H1 (cell line): Measurements from ENCODE around the gene PTMA. TPM values are rescaled to one million over a fixed set of nuclear protein-coding genes. Genes with fewer than 3 reads are reported as not detected.

Experiments
- CTCF ChIA-PET: fragments of 300-600 bp; sonication (Branson Sonifier 250); formaldehyde crosslinking; loops from one replicate; lab custom pipeline; 2021; ENCODE audit not compliant: partially characterized antibody; lab: Charles Lee
- POLR2A ChIA-PET: fragments of 300-600 bp; sonication (Branson Sonifier 250); formaldehyde crosslinking; loops from one replicate; lab custom pipeline; 2021; ENCODE audit warnings: inconsistent platforms; ENCODE audit not compliant: partially characterized antibody; lab: Charles Lee
- DNase-seq, 2 experiments: peaks; one replicate each; pipeline versions ENCODE4 v3.0.0 to v3.0.0-alpha.2; 2010 to 2022; ENCODE audit warnings: low spot score in 2 of 2, low read depth in 1 of 2, mixed read lengths in 1 of 2
- FAIRE-seq: peaks from 2 replicates; lab custom pipeline; 2011; peaks lifted over from hg19 to GRCh38; lab: Jason Lieb, UNC
- H2AFZ ChIP-seq: 2 replicates; pipeline ENCODE4 v1.8.1; 2012; ENCODE audit warnings: low read length, inconsistent platforms
- H2AK5ac ChIP-seq: 2 replicates; pipeline ENCODE4 v1.6.1; 2013; ENCODE audit warnings: low read depth, low read length
- H2BK120ac ChIP-seq: replicated peaks from 2 replicates; pipeline ENCODE3; 2013; ENCODE audit warnings: low read depth, low read length, inconsistent platforms
- H2BK12ac ChIP-seq: 2 replicates; pipeline ENCODE4 v1.6.1; 2013; ENCODE audit warnings: low read depth, low read length
- H2BK15ac ChIP-seq: 2 replicates; pipeline ENCODE4 v1.6.1; 2013; ENCODE audit warnings: low read length
- H2BK20ac ChIP-seq: 2 replicates; pipeline ENCODE4 v1.6.1; 2013; ENCODE audit warnings: low read length
- H2BK5ac ChIP-seq: 2 replicates; pipeline ENCODE4 v1.6.1; 2013; ENCODE audit warnings: low read depth, low read length
- H3K14ac ChIP-seq: 2 replicates; pipeline ENCODE4 v1.6.1; 2013; ENCODE audit warnings: inconsistent platforms; ENCODE audit not compliant: insufficient read length
- H3K18ac ChIP-seq: 2 replicates; pipeline ENCODE4 v1.6.1; 2013; ENCODE audit warnings: low read length; ENCODE audit errors: extremely low read depth
- H3K23ac ChIP-seq: 2 replicates; pipeline ENCODE4 v1.6.1; 2013; ENCODE audit warnings: inconsistent platforms; ENCODE audit not compliant: insufficient read length
- H3K23me2 ChIP-seq: 2 replicates; pipeline ENCODE4 v1.6.1; 2013; ENCODE audit warnings: low read depth, low read length
- H3K27ac ChIP-seq: 2 replicates; pipeline ENCODE4 v1.6.1; 2011; ENCODE audit warnings: low read depth, low read length, inconsistent platforms
- H3K27me3 ChIP-seq, 4 experiments: replicated peaks in 1 of 4; 1 replicate in 1 of 4; 2 replicates in 3 of 4; pipeline versions ENCODE4 v1.6.1 to v1.8.1; 2011 to 2013; ENCODE audit warnings: low read length in 3 of 4, mild to moderate bottlenecking in 3 of 4, inconsistent platforms in 2 of 4, mixed read lengths in 2 of 4, moderate library complexity in 1 of 4; ENCODE audit not compliant: control insufficient read depth in 3 of 4, insufficient read depth in 3 of 4; ENCODE audit errors: extremely low read depth in 1 of 4
- H3K36me3 ChIP-seq, 4 experiments: 2 replicates each; pipeline versions ENCODE4 v1.6.1 to v1.8.1; 2011 to 2013; ENCODE audit warnings: mild to moderate bottlenecking in 4 of 4, low read length in 3 of 4, moderate library complexity in 2 of 4, control low read depth in 1 of 4, inconsistent platforms in 1 of 4; ENCODE audit not compliant: insufficient read depth in 4 of 4, control insufficient read depth in 2 of 4
- H3K4ac ChIP-seq: replicated peaks from 2 replicates; pipeline ENCODE3; 2013; ENCODE audit warnings: low read length, low read depth, mixed read lengths, inconsistent platforms; ENCODE audit not compliant: insufficient read length
- H3K4me1 ChIP-seq, 4 experiments: replicated peaks in 1 of 4; 1 replicate in 1 of 4; 2 replicates in 3 of 4; pipeline versions ENCODE4 v1.6.1 to v1.8.1; 2011 to 2013; ENCODE audit warnings: low read length in 3 of 4, inconsistent platforms in 2 of 4, mixed read lengths in 1 of 4; ENCODE audit not compliant: insufficient read depth in 4 of 4, control insufficient read depth in 3 of 4
- H3K4me2 ChIP-seq, 2 experiments: 2 replicates each; pipeline versions ENCODE4 v1.6.1 to v1.8.1; 2011 to 2013; ENCODE audit warnings: low read depth in 2 of 2, low read length in 2 of 2, control low read depth in 1 of 2, inconsistent platforms in 1 of 2, mild to moderate bottlenecking in 1 of 2; ENCODE audit not compliant: insufficient read depth in 1 of 2
- H3K4me3 ChIP-seq, 4 experiments: fragments of 200-600, 300-600 bp in 1 of 4; sonication (generic), shearing (Covaris generic), sonication (Bioruptor Twin) in 1 of 4; 2 replicates each; pipeline versions ENCODE4 v1.5.1 to v1.8.1; 2011 to 2016; ENCODE audit warnings: low read length in 4 of 4, low read depth in 3 of 4, control low read depth in 2 of 4, inconsistent platforms in 2 of 4, mild to moderate bottlenecking in 2 of 4, mixed read lengths in 1 of 4, moderate library complexity in 1 of 4; ENCODE audit not compliant: insufficient read depth in 2 of 4; ENCODE audit errors: extremely low read depth in 1 of 4
- H3K56ac ChIP-seq: replicated peaks from 2 replicates; pipeline ENCODE3; 2013; ENCODE audit warnings: low read depth, mild to moderate bottlenecking, mixed read lengths, low read length, inconsistent platforms; ENCODE audit not compliant: insufficient read length
- H3K79me1 ChIP-seq: 2 replicates; pipeline ENCODE4 v1.6.1; 2013; ENCODE audit warnings: low read depth, low read length, control low read depth
- H3K79me2 ChIP-seq, 2 experiments: 2 replicates each; pipeline versions ENCODE4 v1.6.1 to v1.8.1; 2012 to 2013; ENCODE audit warnings: low read length in 2 of 2, mild to moderate bottlenecking in 2 of 2, inconsistent platforms in 1 of 2; ENCODE audit not compliant: insufficient read depth in 2 of 2, control insufficient read depth in 1 of 2
- H3K9ac ChIP-seq, 4 experiments: replicated peaks in 1 of 4; 1 replicate in 1 of 4; 2 replicates in 3 of 4; pipeline versions ENCODE4 v1.6.1 to v1.8.1; 2011 to 2013; ENCODE audit warnings: low read depth in 3 of 4, low read length in 3 of 4, control low read depth in 2 of 4, mild to moderate bottlenecking in 2 of 4, moderate library complexity in 2 of 4, inconsistent platforms in 1 of 4; ENCODE audit errors: extremely low read depth in 1 of 4
- H3K9me3 ChIP-seq, 2 experiments: 2 replicates each; pipeline versions ENCODE4 v1.6.1 to v1.8.1; 2012 to 2013; ENCODE audit warnings: mild to moderate bottlenecking in 2 of 2, moderate library complexity in 2 of 2, control low read depth in 1 of 2, inconsistent platforms in 1 of 2, low read depth in 1 of 2, low read length in 1 of 2, mixed read lengths in 1 of 2; ENCODE audit not compliant: insufficient read depth in 2 of 2
- H4K20me1 ChIP-seq, 2 experiments: replicated peaks in 1 of 2; 2 replicates each; pipeline versions ENCODE3 to v1.8.1; 2011 to 2013; ENCODE audit warnings: inconsistent platforms in 2 of 2, low read length in 2 of 2, mild to moderate bottlenecking in 1 of 2; ENCODE audit not compliant: insufficient read depth in 2 of 2, control insufficient read depth in 1 of 2
- H4K5ac ChIP-seq: 2 replicates; pipeline ENCODE4 v1.6.1; 2013; ENCODE audit warnings: low read length, low read depth, mixed read lengths, inconsistent platforms; ENCODE audit not compliant: insufficient read length
- H4K8ac ChIP-seq: 2 replicates; pipeline ENCODE4 v1.8.0; 2013; ENCODE audit warnings: mild to moderate bottlenecking, moderate library complexity, low read length, inconsistent platforms; ENCODE audit not compliant: insufficient read depth; ENCODE audit errors: extremely low read depth
- H4K91ac ChIP-seq: replicated peaks from 2 replicates; pipeline ENCODE3; 2013; ENCODE audit warnings: low read length, mixed read lengths, inconsistent platforms; ENCODE audit not compliant: insufficient read length
- CBX8 ChIP-seq: fragments of 300-800, 300-1000 bp; sonication (generic); IDR thresholded peaks from 2 replicates; pipeline ENCODE4 v1.7.1; 2016; ENCODE audit warnings: low read depth, low read length, borderline replicate concordance
- CTBP2 ChIP-seq: IDR thresholded peaks from 2 replicates; pipeline ENCODE4 v1.7.0; 2011; ENCODE audit warnings: borderline replicate concordance, mild to moderate bottlenecking, moderate library complexity, mixed read lengths, low read length; ENCODE audit not compliant: insufficient read depth, insufficient read length
- EZH2 ChIP-seq: fragments of 200-600 bp; sonication (generic); IDR thresholded peaks from 2 replicates; pipeline ENCODE4 v1.7.1; 2012; ENCODE audit warnings: low read depth, mild to moderate bottlenecking, moderate library complexity, low read length, inconsistent platforms; ENCODE audit not compliant: severe bottlenecking
- FOSL1 ChIP-seq: IDR thresholded peaks from 2 replicates; pipeline ENCODE4 v1.6.1; 2011; ENCODE audit warnings: mild to moderate bottlenecking, low read depth, low read length, moderate library complexity; ENCODE audit not compliant: insufficient read depth
- GABPA ChIP-seq: IDR thresholded peaks from 2 replicates; pipeline ENCODE4 v1.6.1; 2011; ENCODE audit warnings: mild to moderate bottlenecking, low read length, moderate library complexity, borderline replicate concordance; ENCODE audit not compliant: insufficient read depth
- HDAC6 ChIP-seq: IDR thresholded peaks from one replicate; pipeline ENCODE4 v1.7.1; 2012; ENCODE audit warnings: low read depth, mild to moderate bottlenecking, inconsistent platforms, low read length, moderate library complexity
- POU5F1 ChIP-seq: IDR thresholded peaks from 2 replicates; pipeline ENCODE4 v1.6.1; 2011; ENCODE audit warnings: low read depth, mild to moderate bottlenecking, low read length, moderate library complexity
- SIRT6 ChIP-seq: IDR thresholded peaks from one replicate; pipeline ENCODE4 v1.7.1; 2012; ENCODE audit warnings: low read length, inconsistent platforms
- TBP ChIP-seq: IDR thresholded peaks from 2 replicates; pipeline ENCODE4 v1.6.1; 2011; ENCODE audit warnings: low read depth, low read length, improper control_type of control experiment
- WGBS, 2 experiments: shearing (Covaris generic) in 1 of 2; methylation state at CpG; one replicate each; pipeline versions ENCODE4 v1.1.6 to v1.1.7; 2013 to 2015; ENCODE audit warnings: low lambda C conversion rate in 2 of 2, mixed read lengths in 2 of 2, inconsistent platforms in 1 of 2, low coverage in 1 of 2, missing lambda C conversion rate in 1 of 2; ENCODE audit not compliant: insufficient replicate concordance in 2 of 2, insufficient coverage in 1 of 2, insufficient read length in 1 of 2; ENCODE audit errors: extremely low coverage in 1 of 2, missing lambda C conversion rate in 1 of 2; 5-methylcytosine and 5-hydroxymethylcytosine counted together
- polyA plus RNA-seq, 7 experiments: library from polyadenylated mRNA; depleted of rRNA in 3 of 7; stranded (reverse) in 5 of 7; unstranded in 2 of 7; fragments of >200 nt in 5 of 7; fragments of 200-250 nt in 2 of 7; gene quantifications; 1 replicate in 5 of 7; 2 replicates in 1 of 7; 4 replicates in 1 of 7; pipeline versions ENCODE4 v1.2.1 to v1.2.3, GENCODE V29; 2011 to 2013; ENCODE audit warnings: missing spikeins in 2 of 7, mixed read lengths in 2 of 7
- total RNA-seq: library from RNA; stranded (reverse); fragmentation: NEBNext Ultra II Directional; extraction: Animal tissue kit (Norgen Biotek cat#: 25700); gene quantifications from 2 replicates; pipeline ENCODE4 v1.2.1, GENCODE V29; 2021
- TF ChIP-seq, protein P1 (sequence below): IDR thresholded peaks from 2 replicates; pipeline ENCODE4 v1.6.1; 2012; ENCODE audit warnings: inconsistent platforms

The PTMA gene
- total and polyA plus RNA-seq, 2 of the 8 experiments (the other 6 are each of a cell fraction or from before 2014, with no cell fraction given) = 683 to 2,680 TPM

DNA sequence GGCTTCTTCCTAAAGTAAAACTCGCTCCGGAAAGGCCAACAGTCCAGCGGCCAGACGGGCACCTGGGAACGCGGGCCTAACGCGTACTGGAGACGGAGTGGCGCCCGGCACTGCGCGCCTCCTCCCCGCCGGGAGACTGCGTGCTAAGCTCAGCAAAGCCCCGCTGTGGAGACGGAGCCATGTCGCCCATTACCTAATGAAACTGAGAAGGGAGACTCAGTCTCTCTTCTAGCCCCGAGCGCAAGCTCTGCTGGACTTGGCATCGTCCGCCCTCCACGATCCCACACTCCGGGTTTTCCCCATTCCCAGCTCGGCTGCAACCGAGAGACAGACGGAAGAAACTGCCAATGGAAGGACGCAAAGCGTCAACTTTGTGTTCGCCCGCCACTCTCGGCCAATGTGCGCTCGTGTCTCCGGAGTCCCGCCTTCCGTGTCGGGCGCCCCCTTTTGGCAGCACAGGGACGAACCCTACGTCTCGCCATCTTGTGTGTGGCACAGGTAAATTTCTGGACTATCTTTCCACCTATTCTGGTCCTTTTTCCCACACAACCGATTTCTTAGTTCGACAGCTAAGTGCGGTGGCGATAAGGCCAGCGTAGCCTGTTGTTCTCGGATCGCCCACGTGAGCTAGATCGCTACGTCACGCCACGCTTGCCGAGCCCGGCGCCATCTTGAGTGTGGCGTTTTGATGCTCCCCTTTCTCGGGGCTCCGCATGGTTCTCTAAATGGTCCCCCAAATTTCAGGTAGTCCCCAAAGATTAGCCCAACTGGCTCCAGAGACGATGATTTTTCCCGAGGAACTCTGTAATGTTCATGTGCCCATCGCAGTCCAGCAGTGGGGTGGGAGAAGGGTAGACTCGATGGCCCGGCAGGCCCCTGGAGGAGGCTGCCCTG lies 1.3 kb upstream of the PTMA start:
- H3K18ac ChIP-seq = peak overlapping the region; percentile 100
- peak overlapping the region; percentile 97; the same call in 1 of the 2 replicates for H2BK12ac ChIP-seq
- peak overlapping the region; percentile 97; the same call in 1 of the 2 replicates for H2AFZ ChIP-seq
- peaks cover 16 to 17% of the 10 kb centered on the region in 2 experiments for H4K20me1 ChIP-seq
- peak overlapping the region; percentile 100 for H2BK5ac ChIP-seq
- peak overlapping the region; percentile 100 for H2AK5ac ChIP-seq
- ChIA-PET CTCF (interaction anchor here (0.5 to 5.9 kb wide), 21 partner anchors 9 to 290 kb away, joined by 3 to 66 read pairs (median 5); partner anchors contain the start of gene COPS7B), POLR2A (interaction anchor here (0.7 to 22.8 kb wide), 23 partner anchors 8 to 281 kb away, joined by 3 to 1080 read pairs (median 4); partner anchors contain the start of genes NCL and PDE6D)
- H4K8ac ChIP-seq = peak overlapping the region; percentile 100
- H3K79me2 ChIP-seq = peaks cover 33 to 58% of the 10 kb centered on the region in 2 experiments
- H3K27ac ChIP-seq = peak overlapping the region; percentile 99
- peak; percentile 96 to 98 for DNase-seq
- no peaks in the 10 kb centered on the region for H3K9me3 ChIP-seq
- WGBS, 2 experiments = 1% methylated on average over 66 of the region's 66 CpGs; no CpG with 5 or more reads in 1 of the 2 experiments
- no peak overlapping the region for H2BK20ac ChIP-seq
- peak overlapping the region; percentile 99 for H3K56ac ChIP-seq
- 0 out of 2 replicates have a peak, but pooled peaks cover 3% of the 10 kb centered on the region for H3K79me1 ChIP-seq
- peak overlapping the region; percentile 73 to 94 for H3K4me2 ChIP-seq
- H3K27me3 ChIP-seq = no peaks in the 10 kb centered on the region
- peak overlapping the region; percentile 97 to 100 (median 99) for H3K9ac ChIP-seq
- peaks cover 8 to 31% (median 20%) of the 10 kb centered on the region in 4 experiments for H3K36me3 ChIP-seq
- H3K23ac ChIP-seq = no peak overlapping the region
- H3K4ac ChIP-seq = peak overlapping the region; percentile 100
- peak overlapping the region; percentile 100 for H4K91ac ChIP-seq
- peaks cover 11% of the 10 kb centered on the region for H3K23me2 ChIP-seq
- H3K4me3 ChIP-seq = peak overlapping the region; percentile 85 to 96 (median 90)
- peak overlapping the region; percentile 93 for H4K5ac ChIP-seq
- peak; percentile 45 for FAIRE-seq
- peak overlapping the region; percentile 98; the same call in 1 of the 2 replicates for H2BK15ac ChIP-seq
- H3K14ac ChIP-seq = no peak overlapping the region
- peak overlapping the region; percentile 96 for H2BK120ac ChIP-seq
- peaks cover 0 to 14% (median 8%) of the 10 kb centered on the region in 4 experiments; a peak in 6 of 7 replicates for H3K4me1 ChIP-seq
- TF ChIP-seq HDAC6 = no peak
- no peak for TF ChIP-seq CTBP2
- TF ChIP-seq POU5F1 = no peak
- TF ChIP-seq EZH2 = no peak
- TF ChIP-seq, protein P1, sequence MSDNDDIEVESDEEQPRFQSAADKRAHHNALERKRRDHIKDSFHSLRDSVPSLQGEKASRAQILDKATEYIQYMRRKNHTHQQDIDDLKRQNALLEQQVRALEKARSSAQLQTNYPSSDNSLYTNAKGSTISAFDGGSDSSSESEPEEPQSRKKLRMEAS = peak; percentile 82; the same call in 1 of the 2 replicates
- peak; percentile 94 for TF ChIP-seq TBP
- TF ChIP-seq SIRT6 = no peak
- TF ChIP-seq FOSL1 = no peak
- no peak for TF ChIP-seq CBX8
- TF ChIP-seq GABPA = no peak
